LNCAP (cell line): Measurements from ENCODE around the gene NAALADL1.

Source experiments
- CTCF ChIP-seq: fragments of 450-650 bp; IDR thresholded peaks from 2 replicates; pipeline ENCODE4 v1.5.1; 2017; ENCODE audit warnings: mild to moderate bottlenecking

Gene NAALADL1

GRCh38 chr11:65058419-65059054, at the start of gene NAALADL1:
Gene NAALADL1 (minus strand): TSS chr11:65058553. CDS start chr11:65058521, 32 bp downstream.
- no peak for TF ChIP-seq CTCF

- no peak for TF ChIP-seq CTCF
Observed at GRCh38 chr11:65107751-65108468, 49.6 kb upstream of the NAALADL1 start.

- no peak for TF ChIP-seq CTCF
Observed at GRCh38 chr11:65107078-65107477, 48.7 kb upstream of the NAALADL1 start.

- no peak for TF ChIP-seq CTCF
Observed at GRCh38 chr11:65104628-65105027, 46.3 kb upstream of the NAALADL1 start.

GRCh38 chr11:65103476-65103875, 45.1 kb upstream of the NAALADL1 start:
- no peak for TF ChIP-seq CTCF

GRCh38 chr11:65102142-65103095, 44.1 kb upstream of the NAALADL1 start:
- TF ChIP-seq CTCF, result no peak

- TF ChIP-seq CTCF, result no peak
Observed at GRCh38 chr11:65100674-65101350, 42.5 kb upstream of the NAALADL1 start.
